Brain microvascular endothelial cell (primary cell): ENCODE results near the gene SPAG8.

ENCODE experiments used
- DNase-seq: peaks from one replicate; pipeline ENCODE4 v3.0.0-alpha.2; 2020
- H3K27ac ChIP-seq: fragments of 250-450 bp; sonication (Bioruptor Pico); 2 replicates; pipeline ENCODE4 v1.5.1; 2020; ENCODE audit warnings: mild to moderate bottlenecking, moderate library complexity
- H3K27me3 ChIP-seq: fragments of 250-450 bp; sonication (Bioruptor Pico); replicated peaks from 2 replicates; pipeline ENCODE4 v1.5.1; 2020; ENCODE audit warnings: mild to moderate bottlenecking
- H3K36me3 ChIP-seq: fragments of 250-450 bp; sonication (Bioruptor Pico); replicated peaks from 2 replicates; pipeline ENCODE4 v1.5.1; 2020; ENCODE audit warnings: mild to moderate bottlenecking
- H3K4me3 ChIP-seq: 2 replicates; pipeline ENCODE4 v1.5.1; 2011; ENCODE audit warnings: low read depth, mild to moderate bottlenecking, control low read depth, low read length, moderate library complexity
- in situ Hi-C: cut with HindIII; loops from 2 replicates; pipeline ENCODE4 v1.10.0; 2017; ENCODE audit warnings: low sequenced_read_pairs, low pct_ligation_motif_present
- TF ChIP-seq, protein P1 (sequence below): IDR thresholded peaks from 2 replicates; pipeline ENCODE4 v1.5.1; 2011; ENCODE audit warnings: low read depth, mild to moderate bottlenecking, moderate library complexity, low read length, control low read depth, inconsistent platforms; ENCODE audit errors: missing control alignments

SPAG8 gene

DNA sequence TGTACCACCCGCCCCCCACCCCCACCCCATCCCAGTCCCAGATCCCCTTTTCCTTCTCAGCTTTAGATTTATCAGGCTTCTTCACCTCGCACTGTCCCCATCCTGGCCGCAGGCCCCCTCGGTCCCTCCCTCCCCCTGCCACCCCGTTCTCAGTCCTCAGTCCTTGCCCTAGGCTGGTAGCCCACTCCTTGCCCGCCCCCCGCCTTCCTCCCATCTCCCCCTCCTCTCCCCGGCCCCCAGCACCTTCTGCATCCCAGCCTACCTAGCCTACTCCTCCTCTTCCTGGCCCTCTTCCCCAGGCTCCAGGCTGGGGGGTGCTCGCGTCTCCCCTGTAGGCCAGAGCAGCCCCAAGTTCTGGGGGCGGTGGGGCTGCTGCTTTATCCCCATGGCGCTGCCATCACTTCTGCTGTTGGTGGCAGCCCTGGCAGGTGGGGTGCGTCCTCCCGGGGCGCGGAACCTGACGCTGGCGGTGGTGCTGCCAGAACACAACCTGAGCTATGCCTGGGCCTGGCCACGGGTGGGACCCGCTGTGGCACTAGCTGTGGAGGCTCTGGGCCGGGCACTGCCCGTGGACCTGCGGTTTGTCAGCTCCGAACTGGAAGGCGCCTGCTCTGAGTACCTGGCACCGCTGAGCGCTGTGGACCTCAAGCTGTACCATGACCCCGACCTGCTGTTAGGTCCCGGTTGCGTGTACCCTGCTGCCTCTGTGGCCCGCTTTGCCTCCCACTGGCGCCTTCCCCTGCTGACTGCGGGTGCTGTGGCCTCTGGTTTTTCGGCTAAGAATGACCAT, 19.8 kb downstream of the SPAG8 start:
- Histone ChIP-seq H3K27me3 (no peaks in the 10 kb centered on the region), H3K36me3 (no peaks in the 10 kb centered on the region), H3K4me3 (peak overlapping the region; percentile 62), H3K27ac (no peak overlapping the region)
- DNase-seq: no peak
- TF ChIP-seq, protein P1, sequence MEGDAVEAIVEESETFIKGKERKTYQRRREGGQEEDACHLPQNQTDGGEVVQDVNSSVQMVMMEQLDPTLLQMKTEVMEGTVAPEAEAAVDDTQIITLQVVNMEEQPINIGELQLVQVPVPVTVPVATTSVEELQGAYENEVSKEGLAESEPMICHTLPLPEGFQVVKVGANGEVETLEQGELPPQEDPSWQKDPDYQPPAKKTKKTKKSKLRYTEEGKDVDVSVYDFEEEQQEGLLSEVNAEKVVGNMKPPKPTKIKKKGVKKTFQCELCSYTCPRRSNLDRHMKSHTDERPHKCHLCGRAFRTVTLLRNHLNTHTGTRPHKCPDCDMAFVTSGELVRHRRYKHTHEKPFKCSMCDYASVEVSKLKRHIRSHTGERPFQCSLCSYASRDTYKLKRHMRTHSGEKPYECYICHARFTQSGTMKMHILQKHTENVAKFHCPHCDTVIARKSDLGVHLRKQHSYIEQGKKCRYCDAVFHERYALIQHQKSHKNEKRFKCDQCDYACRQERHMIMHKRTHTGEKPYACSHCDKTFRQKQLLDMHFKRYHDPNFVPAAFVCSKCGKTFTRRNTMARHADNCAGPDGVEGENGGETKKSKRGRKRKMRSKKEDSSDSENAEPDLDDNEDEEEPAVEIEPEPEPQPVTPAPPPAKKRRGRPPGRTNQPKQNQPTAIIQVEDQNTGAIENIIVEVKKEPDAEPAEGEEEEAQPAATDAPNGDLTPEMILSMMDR: no peak
- in situ Hi-C loops: no loop called here

DNA sequence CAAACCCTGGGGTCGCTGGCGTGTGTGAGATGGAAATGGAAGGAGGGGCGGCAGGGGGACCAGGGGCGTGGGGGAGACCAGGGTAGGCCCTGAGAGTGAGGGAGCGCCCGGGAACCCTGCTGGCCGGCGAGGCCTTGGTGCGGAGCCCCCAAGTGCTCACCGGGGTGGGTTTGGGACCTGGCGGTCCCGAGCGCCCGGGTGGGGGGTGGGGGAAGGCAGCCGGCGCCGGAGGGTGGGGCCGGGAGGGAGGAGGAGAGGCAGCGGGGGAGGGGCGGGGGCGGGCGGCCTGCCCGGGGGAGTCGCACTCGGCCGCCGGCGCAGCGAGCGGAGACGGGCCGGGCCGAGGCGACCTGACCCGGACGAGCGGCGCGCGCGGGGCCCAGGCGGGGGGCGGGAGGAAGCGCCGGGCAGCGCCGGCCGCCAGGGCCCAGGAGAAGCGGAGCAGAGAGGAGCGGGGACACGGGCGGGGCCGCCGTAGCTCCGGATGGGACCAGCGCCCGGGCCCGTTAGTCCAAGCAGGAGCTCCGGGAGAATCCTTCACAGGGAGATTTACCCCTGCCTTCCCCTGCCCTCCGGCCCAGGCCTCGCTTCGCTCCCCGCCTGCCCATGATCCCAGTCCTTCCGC, 20.7 kb downstream of the SPAG8 start, which contains the start of gene NPR2:
NPR2 (plus strand) TSS at position 295 of the 625 bp plus-strand sequence. CDS start 818 bp downstream, outside the sequence.
- H3K27me3 ChIP-seq: no peaks in the 10 kb centered on the region
- in situ Hi-C loops: no loop called here
- H3K36me3 ChIP-seq: no peaks in the 10 kb centered on the region
- no peak within 1 kb of the TSS for H3K27ac ChIP-seq
- DNase-seq: no peak
- TF ChIP-seq, protein P1: no peak
- H3K4me3 ChIP-seq: peak within 1 kb of the TSS; percentile 62

DNA sequence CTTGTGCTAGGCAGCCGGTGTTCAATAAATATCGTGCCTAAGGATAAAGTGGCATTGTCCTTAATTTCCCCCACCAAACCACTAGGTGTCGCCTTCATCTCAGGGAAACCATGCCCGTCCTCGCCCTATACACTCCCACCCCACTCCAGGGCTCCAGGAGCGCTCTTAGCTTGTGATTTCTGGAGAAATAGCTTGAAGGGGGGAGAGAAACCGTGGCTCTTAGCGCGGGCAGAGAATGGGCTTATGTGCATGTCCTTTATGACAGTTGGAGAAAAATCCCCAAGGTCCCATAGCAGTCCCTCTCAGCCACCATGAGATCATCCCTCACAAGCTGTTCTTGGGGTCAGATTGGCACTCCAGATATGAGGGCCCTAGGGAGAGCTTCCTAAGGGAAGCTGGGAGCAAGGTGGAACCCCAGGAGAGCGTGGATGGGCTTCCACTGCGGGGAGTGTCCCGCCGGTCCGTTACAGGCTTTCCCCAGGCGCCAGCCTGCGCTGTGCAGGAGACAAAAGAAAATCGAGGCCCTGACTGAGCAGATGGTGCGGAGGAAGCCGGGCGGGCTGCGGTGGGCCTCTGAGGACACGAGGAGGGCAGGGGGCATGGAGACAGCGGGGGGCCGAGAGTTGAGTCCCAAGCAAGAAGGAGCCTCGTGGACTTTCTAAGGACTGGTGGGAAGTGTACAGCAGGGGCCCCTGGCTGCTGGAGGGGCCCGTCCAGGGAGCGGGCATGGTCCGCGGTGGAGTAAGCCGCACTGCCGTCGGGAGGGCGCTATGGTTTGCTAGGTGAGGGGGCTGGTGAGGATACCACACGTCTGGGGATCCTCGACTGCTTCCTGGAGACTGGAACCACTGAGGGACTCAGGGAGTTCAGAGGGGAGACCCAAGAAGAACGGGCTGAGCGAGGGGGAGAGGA, 21.4 kb downstream of the SPAG8 start:
- H3K4me3 ChIP-seq: peak overlapping the region; percentile 39
- TF ChIP-seq, protein P1: peak; percentile 89
- no peaks in the 10 kb centered on the region for H3K27me3 ChIP-seq
- peak; percentile 68 for DNase-seq
- H3K36me3 ChIP-seq: no peaks in the 10 kb centered on the region
- no peak overlapping the region for H3K27ac ChIP-seq
- in situ Hi-C loops: no loop called here

DNA sequence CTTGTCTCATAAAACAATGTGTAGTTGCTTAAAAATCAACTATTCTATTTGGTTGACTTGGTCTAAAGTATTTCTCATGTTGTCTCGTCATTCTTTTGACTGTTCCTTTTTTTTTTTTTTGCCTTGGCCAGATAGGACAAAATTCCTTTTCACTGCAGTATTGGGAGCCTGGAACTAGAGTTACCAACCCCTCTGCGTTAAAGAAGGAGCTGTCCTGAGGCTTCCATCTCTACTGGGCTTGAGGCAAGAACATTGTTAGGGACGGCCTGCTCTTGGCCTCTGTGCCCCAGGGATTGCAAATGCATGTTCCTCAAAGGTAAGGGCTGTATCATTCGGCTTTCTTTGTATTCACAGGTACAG, 22.1 kb downstream of the SPAG8 start:
- in situ Hi-C loops: no loop called here
- no peaks in the 10 kb centered on the region for H3K36me3 ChIP-seq
- H3K27me3 ChIP-seq: no peaks in the 10 kb centered on the region
- TF ChIP-seq, protein P1: no peak
- no peak overlapping the region for H3K27ac ChIP-seq
- DNase-seq: no peak
- no peak overlapping the region for H3K4me3 ChIP-seq

DNA sequence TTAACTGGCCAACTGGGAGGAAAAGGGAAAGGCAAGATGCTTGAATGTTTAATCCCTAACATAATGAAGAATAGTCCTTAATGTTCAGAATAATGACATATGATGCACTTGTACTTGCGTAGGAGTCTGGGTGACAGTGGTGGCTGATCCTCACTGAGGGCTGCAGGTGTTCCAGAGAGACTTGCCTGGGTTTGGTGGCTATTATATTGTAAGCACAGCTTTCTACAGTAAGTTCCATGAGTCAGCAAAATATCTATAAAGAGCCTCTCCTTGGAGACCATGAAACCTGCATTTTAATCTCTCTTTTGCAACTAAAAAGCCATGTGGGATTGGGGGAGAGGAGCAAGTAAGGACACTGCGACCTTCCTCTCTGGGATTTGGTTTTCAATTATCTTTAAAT, 22.5 kb downstream of the SPAG8 start:
- no peak overlapping the region for H3K4me3 ChIP-seq
- H3K36me3 ChIP-seq: no peaks in the 10 kb centered on the region
- in situ Hi-C loops: no loop called here

More for the DNA sequence above, 22.5 kb downstream of the SPAG8 start:
- Histone ChIP-seq H3K27me3 (no peaks in the 10 kb centered on the region), H3K27ac (no peak overlapping the region)
- no peak for DNase-seq
- TF ChIP-seq, protein P1: no peak
